Skin epidermis (tissue), 12 donors: ENCODE measurements around the gene PARD3.

Experiments used
- H3K27ac ChIP-seq, 21 experiments: fragments of 200-600 bp; sonication (generic) in 11 of 21; one replicate each; pipeline ENCODE4 v1.5.0; 2020; ENCODE audit warnings: mild to moderate bottlenecking in 3 of 21, inconsistent platforms in 2 of 21, moderate library complexity in 2 of 21
- H3K4me3 ChIP-seq, 7 experiments: fragments of 200-600 bp; sonication (generic) in 2 of 7; one replicate each; pipeline ENCODE4 v1.5.0; 2020; ENCODE audit warnings: inconsistent platforms in 2 of 7, mild to moderate bottlenecking in 2 of 7, moderate library complexity in 1 of 7

Gene PARD3

DNA sequence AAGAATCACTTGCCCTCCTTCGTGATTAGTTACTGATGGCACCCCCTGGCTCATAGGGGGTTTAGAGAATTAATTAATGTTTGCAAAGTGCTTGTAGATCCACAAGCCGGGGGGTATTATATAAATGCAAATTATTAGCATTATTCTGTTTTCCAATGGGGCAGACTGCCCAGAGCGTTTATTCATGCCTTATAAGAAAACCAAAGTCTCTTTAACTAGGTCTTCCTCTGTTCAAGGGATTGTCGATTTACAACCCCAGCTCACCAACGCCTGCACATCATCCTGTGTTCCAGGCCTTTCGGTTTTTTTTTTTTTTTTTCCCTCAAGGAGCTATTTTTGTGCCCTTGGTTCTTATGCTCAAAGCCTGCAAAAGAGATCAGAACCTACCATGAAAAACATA, 630.7 kb downstream of the PARD3 start:
- H3K4me3 ChIP-seq: no peak overlapping the region
- no peak overlapping the region for H3K27ac ChIP-seq

DNA sequence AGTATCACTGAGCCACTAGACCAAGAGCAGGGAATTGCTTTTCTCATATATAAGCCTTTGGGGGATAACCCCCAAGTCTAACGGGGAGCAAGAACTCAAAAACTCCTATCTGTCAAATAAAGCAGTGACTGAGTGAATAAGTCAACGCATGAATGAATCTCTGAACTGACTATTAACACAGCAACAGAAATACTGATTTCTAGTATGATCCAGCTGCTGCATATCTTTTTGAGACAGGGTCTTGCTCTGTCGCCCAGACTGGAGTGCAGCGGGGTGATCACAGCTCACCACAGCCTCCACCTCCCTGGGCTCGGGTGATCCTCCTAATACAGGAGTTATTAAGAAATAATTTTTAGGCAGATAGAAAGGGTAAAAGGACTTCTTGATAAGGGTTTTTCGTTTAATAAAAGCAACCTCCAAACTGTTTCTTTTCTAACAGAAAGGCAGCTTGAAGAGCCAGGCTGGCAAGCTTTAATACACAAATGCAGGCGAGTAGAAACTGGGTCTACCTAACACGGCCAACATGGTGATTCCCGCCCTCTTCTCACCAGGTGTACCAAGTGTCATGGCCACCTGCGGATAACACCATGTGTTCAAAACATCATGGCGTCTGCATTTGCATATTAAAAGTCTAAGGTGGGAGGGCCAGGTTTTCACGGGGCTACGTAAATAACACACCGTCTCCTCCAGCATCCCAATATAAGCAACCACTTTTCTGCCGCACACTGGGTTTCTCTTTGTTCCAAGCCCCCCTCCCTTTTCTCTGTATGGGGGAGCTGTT, 631.9 kb downstream of the PARD3 start:
- Histone ChIP-seq H3K27ac (no peak overlapping the region), H3K4me3 (no peak overlapping the region)

DNA sequence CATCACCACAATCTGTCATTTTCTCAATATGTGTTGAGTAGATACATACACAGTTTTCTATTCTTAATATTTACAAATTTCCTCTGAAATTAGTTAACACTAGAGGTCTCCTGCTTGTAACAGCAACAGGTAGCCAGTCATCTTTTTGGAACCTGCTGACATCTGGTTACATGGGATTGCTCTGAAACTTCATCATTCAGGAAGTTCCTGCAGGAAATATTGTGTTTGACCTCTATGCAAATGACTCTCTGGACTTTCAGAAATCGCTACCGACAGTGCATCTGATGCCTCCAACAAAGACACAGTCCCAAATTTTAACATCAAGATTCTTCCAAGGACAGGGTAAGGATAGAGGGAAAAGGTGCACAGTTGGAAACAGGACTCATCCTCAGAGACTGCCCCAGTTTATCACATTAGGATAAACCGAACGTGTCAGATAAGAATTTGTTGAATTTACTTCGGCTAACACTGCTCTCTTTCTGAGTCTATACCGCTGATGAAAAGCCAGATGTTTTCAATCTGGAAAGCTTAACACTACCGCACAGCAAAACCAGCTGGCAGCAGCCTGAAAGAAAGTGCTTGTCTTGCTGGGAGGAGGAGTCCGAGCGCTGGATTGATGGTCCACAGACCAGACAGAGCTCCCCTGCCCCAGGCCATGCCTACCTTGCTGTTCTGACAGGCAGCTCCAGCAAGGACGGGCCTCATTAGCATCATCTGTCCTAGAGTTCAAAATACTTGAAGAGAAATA, 633.4 kb downstream of the PARD3 start:
- Histone ChIP-seq H3K27ac (no peak overlapping the region), H3K4me3 (no peak overlapping the region)

DNA sequence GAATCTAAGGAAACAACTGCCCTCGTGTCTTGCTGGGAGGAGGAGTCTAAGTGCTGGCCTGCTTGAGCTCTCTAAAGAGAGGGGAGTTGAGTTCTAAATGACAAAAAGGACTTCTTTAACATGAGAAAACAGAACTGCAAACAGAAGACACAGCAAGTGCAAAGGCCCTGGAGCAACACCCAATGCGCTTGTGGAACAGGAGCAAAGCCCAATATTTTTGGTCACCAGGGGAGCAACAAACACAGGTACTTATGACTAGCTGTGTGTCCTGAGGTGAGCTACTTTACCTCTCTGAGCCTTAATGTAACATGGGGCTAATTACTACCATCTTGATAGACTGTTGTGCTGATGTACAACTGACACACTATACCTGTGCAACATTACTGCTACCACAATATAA, 634.3 kb downstream of the PARD3 start:
- Histone ChIP-seq H3K4me3 (no peak overlapping the region), H3K27ac (no peak overlapping the region)

DNA sequence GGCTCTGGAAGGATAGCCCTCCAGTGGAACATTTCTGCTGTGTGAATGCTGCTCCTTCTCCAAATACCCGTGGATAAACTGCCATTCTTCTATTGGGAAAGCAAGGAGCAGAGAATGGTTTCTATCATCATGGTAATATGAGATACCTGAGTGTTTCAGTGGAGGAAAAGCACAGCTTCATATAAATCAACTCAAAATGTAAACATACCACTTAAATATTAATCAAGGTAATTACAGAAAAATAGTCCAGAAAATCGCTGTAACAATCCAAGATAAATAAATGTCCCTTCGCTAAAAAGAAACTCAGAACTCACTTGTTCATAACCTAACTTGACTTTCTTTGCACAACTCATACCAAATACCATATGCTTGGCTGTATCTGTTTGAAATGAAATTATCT, 635.8 kb downstream of the PARD3 start:
- no peak overlapping the region for H3K4me3 ChIP-seq

DNA sequence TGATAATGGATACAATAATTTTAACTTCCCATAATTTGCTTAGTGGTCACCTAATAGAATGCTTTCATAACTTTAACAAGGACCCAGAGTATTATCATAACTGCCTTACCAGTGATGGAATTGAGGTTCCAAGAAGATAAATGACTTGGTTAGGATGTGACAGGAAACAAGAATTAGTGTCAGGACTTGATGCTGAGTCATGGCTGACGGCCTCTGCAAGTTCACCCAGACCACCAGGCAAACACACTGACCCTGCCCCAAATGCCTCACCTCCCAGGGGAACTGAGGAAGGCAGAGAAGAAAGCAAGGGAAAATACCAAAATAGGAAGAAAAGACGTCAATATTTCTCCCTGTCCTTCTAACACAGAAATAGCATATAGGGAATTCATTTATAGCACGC, 636.3 kb downstream of the PARD3 start:
- H3K4me3 ChIP-seq: no peak overlapping the region
- no peak overlapping the region for H3K27ac ChIP-seq

More for the DNA sequence above, 635.8 kb downstream of the PARD3 start:
- H3K27ac ChIP-seq: no peak overlapping the region

DNA sequence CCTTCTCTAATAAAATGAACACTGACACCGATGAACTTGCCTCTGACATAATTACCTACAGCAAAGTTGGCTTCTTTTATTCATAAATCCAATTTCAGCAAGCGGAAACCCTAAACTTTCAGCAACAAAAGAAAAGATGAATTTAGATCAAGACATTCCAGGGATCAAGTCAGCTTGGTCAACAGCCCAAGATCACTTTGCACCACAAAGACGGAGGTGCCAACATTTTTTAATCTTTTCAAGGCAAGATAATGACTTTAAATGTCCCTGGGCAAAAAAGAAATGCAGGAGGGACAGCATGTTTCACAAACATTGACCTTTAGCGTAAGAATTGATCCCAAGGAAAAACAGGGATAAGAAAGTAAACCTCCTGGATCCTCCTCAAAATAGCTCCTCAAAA, 636.9 kb downstream of the PARD3 start:
- no peak overlapping the region for H3K4me3 ChIP-seq

DNA sequence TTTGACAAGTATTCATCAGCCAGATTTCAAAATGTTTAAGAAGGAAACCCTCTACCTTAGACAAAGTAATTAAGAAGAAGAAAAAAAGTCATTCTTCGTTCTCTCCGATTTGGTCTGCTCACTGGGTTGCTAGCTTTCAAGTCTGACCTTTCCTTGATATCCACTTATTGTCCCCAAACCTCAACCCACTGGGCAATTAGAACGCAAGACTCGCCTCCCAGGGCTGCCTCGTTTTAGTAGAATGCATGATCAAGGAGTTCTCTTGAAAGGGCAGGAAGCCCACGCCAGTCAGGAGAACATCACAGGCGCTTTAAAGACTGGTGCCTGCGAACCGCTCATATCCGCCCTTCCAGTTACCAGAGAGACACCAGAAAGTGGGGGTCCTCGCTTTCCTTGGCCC, 637.7 kb downstream of the PARD3 start:
- Histone ChIP-seq H3K4me3 (no peak overlapping the region), H3K27ac (no peak overlapping the region)

More for the DNA sequence above, 636.9 kb downstream of the PARD3 start:
- no peak overlapping the region for H3K27ac ChIP-seq

DNA sequence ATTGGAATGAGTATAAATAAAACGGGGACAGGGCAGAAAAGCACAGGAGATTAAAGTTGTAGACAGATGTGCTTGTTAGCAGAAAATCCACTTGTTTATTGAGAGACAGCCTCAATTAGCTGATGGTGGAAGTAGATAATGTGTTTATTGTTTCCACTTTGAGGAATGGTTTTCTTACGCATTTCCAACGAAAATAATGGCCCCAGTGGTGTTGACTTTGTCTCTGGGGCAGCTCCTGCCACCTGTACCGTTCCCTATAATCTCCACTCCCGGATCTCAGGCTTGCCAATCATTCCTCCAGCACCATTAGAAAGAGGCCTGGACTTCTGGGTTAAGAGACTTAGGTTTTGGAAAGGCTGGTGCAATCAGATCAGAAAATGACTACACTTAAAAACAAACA, 638.7 kb downstream of the PARD3 start:
- Histone ChIP-seq H3K27ac (no peak overlapping the region), H3K4me3 (no peak overlapping the region)

DNA sequence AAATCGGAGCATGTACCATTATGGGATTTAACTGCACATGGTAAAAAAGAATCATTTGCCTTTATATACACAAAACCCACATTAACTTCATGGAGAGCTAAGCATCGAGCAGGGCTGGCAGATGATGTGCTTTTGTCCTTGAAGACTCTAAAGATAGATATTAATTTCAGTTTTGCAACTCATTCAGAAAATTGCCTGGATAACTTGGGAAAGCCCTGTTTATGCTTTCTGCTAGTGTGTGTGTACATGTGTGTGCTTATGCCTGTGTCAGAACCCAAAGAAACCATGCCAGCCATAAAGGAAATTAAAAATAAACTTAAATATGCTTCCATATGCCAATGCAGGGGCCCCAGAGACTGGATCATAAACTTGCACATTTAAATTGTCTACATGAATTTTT, 640.0 kb downstream of the PARD3 start:
- no peak overlapping the region for H3K4me3 ChIP-seq
- H3K27ac ChIP-seq: no peak overlapping the region

DNA sequence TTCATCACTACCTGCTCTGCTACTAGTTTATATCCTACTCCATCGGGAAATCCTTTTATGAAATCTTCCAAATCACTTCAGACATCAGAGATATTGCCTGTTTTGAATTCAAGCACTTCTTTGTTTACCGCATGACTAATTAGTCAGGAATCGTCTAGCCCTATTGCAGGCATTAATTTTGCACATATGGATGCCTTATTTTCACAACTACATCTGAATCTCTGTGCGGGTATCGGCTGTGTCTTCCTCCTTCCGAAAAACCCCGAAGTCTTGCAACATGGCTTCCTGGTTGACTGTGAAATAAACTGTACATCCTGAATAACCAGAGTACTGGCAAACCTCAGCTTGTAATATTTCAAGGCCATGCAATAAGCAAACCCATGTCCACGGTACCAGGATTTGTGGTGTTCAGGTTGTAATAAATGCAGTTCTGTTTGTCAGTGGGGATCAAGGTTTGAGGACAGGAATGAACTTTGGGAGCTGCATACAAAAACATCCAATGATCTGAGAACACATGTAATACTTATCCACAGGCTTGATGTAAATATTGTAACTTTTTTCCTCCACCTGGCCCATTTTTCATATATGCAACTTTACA, 642.1 kb downstream of the PARD3 start:
- no peak overlapping the region for H3K4me3 ChIP-seq
- peak overlapping the region in 1 of 21 experiments; percentile 11 for H3K27ac ChIP-seq

DNA sequence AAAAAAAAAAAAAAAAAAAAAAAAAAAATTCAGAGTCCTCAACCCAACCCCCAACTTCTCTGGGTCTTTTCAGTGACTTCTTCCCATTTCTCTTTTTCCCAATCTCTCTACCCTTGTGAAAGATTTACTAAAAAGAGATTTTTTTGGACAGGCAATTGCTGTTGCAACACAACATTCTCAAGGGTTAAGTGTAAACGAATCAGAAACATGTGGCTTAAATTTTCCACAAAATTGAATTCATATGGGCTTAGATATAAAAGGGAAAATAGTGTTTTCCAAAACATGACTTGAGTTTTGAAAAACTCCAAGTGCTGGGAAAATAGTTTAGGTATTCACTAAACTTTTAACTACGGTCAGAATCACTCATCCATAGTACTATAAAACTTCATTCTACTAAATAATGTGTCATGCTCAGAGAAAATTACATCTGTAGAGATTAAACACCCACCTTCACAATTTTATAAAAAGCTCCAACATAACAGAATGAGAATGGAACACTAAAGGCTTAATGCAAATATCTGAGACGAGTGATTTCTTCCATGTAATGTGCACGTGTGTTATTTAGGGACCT, 643.1 kb downstream of the PARD3 start:
- H3K4me3 ChIP-seq: no peak overlapping the region
- peak overlapping the region in 1 of 21 experiments; percentile 13 for H3K27ac ChIP-seq

DNA sequence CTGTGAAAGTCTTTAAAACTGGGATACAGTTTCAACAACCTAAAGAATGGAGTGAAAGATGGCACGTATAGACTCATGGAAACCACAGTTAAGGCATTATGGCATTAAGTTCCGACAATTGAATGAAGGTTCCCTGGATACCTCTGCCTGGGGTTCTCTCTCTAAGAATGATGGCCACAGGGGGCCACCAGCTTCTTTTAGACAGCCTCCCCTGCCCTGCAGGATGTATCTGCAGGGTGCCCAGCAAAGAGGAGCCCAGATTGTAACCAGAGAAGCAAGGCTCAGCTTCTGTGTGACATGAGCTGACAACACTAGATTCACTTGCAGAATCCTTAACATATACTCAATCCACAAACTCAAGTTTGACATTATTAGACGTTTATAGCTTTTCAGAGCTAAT, 645.4 kb downstream of the PARD3 start:
- no peak overlapping the region for H3K27ac ChIP-seq
- H3K4me3 ChIP-seq: no peak overlapping the region

DNA sequence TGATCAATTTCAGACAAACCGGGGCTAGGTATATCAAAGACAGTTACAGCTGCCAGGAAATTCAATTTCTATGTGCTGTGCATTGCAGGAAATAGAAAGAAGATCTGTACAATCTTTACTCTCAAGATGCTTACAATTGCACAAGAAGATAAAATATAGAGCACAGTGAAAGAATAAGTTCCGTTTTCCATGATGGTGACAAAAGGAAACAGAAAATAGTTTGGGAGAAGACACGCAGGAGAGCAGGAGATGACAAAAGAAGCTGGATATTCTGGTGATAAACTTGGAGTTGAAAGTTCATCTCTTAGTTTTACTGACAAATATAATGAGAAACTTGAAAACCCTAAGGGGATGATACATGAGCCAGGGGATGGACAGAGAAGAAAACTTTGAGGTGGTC, 646.0 kb downstream of the PARD3 start:
- Histone ChIP-seq H3K4me3 (no peak overlapping the region), H3K27ac (no peak overlapping the region)

DNA sequence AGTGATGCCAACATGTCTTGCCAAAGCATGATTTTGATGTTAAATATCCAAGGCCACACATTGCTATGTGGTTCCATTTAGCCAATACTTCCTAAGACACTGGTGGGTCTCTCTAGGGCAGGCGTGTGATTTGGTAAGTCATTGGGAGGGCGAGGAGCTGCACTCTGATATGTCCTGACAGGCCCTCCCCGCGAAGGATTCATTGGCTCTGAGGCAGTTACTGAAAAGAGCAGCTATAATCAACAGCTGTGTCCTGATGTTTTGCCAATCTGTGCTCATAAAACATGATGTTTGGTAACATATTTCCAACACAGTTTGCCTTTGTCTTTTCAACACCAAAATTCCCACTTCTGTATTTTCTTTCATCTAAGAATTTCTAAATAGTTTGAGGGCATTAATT, 646.7 kb downstream of the PARD3 start:
- H3K27ac ChIP-seq: no peak overlapping the region
- no peak overlapping the region for H3K4me3 ChIP-seq

DNA sequence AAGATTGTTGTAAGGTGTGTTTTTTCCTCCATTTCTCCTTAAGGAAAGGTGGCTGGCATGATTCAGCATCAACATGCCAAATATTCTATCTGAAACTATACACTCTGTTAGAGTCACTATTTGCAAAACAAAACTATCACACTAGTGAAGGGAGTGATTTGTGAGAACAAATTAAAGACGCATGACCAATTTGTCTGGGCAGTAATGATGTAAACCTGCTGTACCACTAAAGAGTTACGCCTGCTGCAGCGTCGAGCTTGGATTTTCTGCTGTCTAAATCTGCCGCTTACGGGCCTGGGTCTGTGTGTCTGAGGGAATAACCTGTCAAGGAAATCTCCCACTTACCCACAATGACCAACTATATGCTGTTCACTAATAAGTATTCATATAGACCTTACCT, 648.3 kb downstream of the PARD3 start:
- Histone ChIP-seq H3K27ac (no peak overlapping the region), H3K4me3 (no peak overlapping the region)

DNA sequence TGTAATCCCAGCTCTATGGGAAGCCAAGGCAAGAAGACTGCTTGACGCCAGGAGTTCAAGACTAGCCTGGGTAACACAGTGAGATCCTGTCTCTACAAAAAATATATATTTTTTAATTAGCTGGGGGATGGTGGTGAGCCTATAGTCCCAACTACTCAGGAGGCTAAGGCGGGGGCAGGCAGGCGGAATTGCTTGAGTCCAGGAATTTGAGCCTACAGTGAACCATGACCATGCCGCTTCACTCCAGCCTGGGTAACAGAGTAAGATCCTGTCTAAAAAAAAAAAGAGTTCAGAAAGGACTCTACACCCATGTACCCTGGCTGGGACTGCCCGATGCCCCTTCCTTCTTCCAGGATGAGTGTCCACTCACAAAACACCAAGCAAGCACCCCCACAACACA, 648.7 kb downstream of the PARD3 start:
- no peak overlapping the region for H3K4me3 ChIP-seq
- no peak overlapping the region for H3K27ac ChIP-seq

DNA sequence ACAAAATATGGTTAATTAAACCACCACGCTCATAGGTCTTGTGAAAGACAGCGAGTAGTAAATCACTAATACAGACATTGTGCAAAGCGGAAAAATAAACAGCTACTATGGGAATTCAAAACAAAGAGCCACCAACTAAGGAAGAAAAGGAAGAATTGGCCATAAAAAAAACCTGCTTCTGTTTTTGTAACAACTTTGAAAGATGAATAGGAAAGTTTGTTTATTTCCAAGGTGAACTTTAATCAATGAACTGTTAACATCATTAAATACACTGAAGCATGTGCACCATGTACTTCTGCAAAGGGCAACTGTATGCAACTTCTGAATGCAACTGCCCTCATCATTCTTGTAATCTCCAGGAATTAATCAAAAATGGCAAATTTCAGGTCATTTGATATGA, 651.1 kb downstream of the PARD3 start:
- no peak overlapping the region for H3K27ac ChIP-seq
- H3K4me3 ChIP-seq: no peak overlapping the region

DNA sequence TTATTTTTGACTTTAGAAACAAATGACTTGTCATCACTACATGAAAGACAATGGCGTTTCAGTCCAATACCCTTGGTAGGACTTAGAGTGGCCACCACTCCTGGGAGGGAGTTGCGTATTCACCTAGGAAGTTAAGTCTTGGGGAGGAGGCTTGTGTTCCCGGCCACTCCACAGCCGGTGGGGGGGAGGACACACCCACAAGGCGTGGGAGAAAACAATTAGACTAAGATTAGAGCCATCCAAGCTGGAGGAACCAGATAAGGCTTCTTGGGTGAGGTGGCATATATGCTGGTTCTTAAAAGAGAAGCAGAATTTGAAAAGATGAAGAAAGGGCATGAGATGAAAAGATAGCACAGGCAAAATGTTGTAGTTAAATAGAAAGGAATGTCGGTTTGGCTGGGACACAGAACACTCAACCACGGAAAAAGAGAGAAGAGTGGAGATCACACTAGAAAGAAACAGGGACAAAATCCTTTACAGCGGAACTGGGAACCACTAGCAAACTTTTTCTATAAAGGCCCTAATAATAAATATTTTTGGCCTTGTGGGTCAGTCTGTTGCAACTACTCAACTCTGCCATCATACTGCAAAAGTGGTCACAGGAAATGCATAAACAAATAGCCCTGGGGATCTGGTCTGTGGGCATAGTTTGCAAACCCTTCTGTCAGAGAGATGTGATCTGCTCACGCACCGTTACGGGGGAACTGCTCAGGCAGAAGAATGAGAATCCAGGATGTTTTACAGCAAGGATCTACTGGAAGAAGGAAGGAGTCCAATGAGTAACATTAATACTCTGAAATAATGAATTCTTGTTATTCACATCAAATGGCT, 651.8 kb downstream of the PARD3 start:
- H3K27ac ChIP-seq: no peak overlapping the region
- H3K4me3 ChIP-seq: no peak overlapping the region
